ENCODE results near the gene TMEM87A.

TMEM87A gene

DNA sequence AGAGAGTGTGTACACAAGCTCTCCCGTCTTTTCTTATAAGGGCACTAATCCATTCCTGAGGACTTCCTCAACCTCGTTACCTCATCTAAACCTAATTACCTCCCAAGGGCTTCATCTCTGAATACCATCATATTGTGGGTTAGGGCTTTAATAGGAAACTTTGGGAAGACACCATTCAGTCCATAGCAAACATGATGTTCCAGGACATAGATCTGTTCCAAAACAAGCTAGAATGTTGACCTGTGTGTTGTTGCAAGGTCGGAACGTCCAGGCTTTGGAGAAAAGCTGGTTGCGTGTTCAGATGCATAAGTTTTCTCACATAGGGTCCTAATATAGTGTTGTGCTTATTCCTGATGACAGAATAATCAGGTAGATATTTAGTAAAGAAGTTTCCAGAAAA is 9.7 kb upstream of the TMEM87A start:
- Histone ChIP-seq H3K27ac (ENCODE audit: extremely low read depth, low read depth, low read length) (no peak overlapping the region), H3K9me3 (ENCODE audit: control insufficient read depth, insufficient read depth, low read depth, low read length) (no peaks in the 10 kb centered on the region), H3K36me3 (ENCODE audit: control insufficient read depth in 2 of 2, insufficient read depth in 1 of 2, low read length in 2 of 2) (peaks cover 0 to 35% of the 10 kb centered on the region in 2 experiments; a peak in 1 of 3 replicates), H3K4me1 (ENCODE audit: control insufficient read depth, insufficient read depth, low read length) (no peaks in the 10 kb centered on the region), H3K4me3 (ENCODE audit: low read depth, low read length) (no peak overlapping the region)
- CTCF ChIA-PET: no interaction called here
- no peak for TF ChIP-seq ZBTB20 (tag by site-specific recombination; IDR thresholded peaks at IDR 0.05)
- no peak for TF ChIP-seq ZBTB21 (tag by site-specific recombination; IDR thresholded peaks at IDR 0.05)
- POLR2A ChIA-PET: no interaction called here

DNA sequence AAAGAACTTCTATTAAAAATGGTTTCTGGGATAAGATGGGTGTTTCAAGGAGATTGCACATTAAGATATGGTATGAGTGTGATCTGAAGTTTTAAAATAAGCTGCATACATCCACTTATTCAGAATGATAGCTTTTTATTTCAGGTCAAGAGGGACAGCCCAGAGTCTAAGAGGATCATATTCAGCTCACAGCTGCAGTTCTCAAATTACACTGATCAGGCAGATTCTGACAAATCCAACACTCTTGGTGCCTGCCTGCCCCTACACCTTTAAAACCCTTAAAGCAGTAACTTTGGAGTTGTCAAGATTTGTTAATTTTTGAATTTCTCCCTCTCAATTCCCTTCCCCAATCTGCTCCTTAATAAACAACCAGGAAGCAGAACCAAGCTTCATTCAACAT is 9.1 kb upstream of the TMEM87A start:
- Histone ChIP-seq H3K27ac (ENCODE audit: extremely low read depth, low read depth, low read length) (no peak overlapping the region), H3K36me3 (ENCODE audit: control insufficient read depth in 2 of 2, insufficient read depth in 1 of 2, low read length in 2 of 2) (peaks cover 0 to 35% of the 10 kb centered on the region in 2 experiments; a peak in 1 of 3 replicates), H3K9me3 (ENCODE audit: control insufficient read depth, insufficient read depth, low read depth, low read length) (no peaks in the 10 kb centered on the region), H3K4me3 (ENCODE audit: low read depth, low read length) (no peak overlapping the region), H3K4me1 (ENCODE audit: control insufficient read depth, insufficient read depth, low read length) (no peaks in the 10 kb centered on the region)
- TF ChIP-seq MZF1 (tag by site-specific recombination; IDR thresholded peaks at IDR 0.05; ENCODE audit: borderline replicate concordance): no peak
- TF ChIP-seq, protein P1, sequence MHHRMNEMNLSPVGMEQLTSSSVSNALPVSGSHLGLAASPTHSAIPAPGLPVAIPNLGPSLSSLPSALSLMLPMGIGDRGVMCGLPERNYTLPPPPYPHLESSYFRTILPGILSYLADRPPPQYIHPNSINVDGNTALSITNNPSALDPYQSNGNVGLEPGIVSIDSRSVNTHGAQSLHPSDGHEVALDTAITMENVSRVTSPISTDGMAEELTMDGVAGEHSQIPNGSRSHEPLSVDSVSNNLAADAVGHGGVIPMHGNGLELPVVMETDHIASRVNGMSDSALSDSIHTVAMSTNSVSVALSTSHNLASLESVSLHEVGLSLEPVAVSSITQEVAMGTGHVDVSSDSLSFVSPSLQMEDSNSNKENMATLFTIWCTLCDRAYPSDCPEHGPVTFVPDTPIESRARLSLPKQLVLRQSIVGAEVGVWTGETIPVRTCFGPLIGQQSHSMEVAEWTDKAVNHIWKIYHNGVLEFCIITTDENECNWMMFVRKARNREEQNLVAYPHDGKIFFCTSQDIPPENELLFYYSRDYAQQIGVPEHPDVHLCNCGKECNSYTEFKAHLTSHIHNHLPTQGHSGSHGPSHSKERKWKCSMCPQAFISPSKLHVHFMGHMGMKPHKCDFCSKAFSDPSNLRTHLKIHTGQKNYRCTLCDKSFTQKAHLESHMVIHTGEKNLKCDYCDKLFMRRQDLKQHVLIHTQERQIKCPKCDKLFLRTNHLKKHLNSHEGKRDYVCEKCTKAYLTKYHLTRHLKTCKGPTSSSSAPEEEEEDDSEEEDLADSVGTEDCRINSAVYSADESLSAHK (tag by site-specific recombination; IDR thresholded peaks at IDR 0.05): no peak
- no peak for TF ChIP-seq ZNF140 (tag by site-specific recombination; IDR thresholded peaks at IDR 0.05)
- TF ChIP-seq ZNF311 (tag by site-specific recombination; IDR thresholded peaks at IDR 0.05; ENCODE audit: borderline replicate concordance): no peak
- TF ChIP-seq, protein P2, sequence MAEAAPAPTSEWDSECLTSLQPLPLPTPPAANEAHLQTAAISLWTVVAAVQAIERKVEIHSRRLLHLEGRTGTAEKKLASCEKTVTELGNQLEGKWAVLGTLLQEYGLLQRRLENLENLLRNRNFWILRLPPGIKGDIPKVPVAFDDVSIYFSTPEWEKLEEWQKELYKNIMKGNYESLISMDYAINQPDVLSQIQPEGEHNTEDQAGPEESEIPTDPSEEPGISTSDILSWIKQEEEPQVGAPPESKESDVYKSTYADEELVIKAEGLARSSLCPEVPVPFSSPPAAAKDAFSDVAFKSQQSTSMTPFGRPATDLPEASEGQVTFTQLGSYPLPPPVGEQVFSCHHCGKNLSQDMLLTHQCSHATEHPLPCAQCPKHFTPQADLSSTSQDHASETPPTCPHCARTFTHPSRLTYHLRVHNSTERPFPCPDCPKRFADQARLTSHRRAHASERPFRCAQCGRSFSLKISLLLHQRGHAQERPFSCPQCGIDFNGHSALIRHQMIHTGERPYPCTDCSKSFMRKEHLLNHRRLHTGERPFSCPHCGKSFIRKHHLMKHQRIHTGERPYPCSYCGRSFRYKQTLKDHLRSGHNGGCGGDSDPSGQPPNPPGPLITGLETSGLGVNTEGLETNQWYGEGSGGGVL (tag by site-specific recombination; IDR thresholded peaks at IDR 0.05): no peak
- TF ChIP-seq, protein P3, sequence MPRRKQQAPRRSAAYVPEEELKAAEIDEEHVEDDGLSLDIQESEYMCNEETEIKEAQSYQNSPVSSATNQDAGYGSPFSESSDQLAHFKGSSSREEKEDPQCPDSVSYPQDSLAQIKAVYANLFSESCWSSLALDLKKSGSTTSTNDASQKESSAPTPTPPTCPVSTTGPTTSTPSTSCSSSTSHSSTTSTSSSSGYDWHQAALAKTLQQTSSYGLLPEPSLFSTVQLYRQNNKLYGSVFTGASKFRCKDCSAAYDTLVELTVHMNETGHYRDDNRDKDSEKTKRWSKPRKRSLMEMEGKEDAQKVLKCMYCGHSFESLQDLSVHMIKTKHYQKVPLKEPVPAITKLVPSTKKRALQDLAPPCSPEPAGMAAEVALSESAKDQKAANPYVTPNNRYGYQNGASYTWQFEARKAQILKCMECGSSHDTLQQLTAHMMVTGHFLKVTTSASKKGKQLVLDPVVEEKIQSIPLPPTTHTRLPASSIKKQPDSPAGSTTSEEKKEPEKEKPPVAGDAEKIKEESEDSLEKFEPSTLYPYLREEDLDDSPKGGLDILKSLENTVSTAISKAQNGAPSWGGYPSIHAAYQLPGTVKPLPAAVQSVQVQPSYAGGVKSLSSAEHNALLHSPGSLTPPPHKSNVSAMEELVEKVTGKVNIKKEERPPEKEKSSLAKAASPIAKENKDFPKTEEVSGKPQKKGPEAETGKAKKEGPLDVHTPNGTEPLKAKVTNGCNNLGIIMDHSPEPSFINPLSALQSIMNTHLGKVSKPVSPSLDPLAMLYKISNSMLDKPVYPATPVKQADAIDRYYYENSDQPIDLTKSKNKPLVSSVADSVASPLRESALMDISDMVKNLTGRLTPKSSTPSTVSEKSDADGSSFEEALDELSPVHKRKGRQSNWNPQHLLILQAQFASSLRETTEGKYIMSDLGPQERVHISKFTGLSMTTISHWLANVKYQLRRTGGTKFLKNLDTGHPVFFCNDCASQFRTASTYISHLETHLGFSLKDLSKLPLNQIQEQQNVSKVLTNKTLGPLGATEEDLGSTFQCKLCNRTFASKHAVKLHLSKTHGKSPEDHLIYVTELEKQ (tag by site-specific recombination; IDR thresholded peaks at IDR 0.05; ENCODE audit: borderline replicate concordance): no peak
- TF ChIP-seq ZNF660 (tag by site-specific recombination; IDR thresholded peaks at IDR 0.05): no peak
- no peak for TF ChIP-seq ZNF19 (tag by site-specific recombination; IDR thresholded peaks at IDR 0.05; ENCODE audit: low read depth)
- no peak for TF ChIP-seq ZNF561 (tag by site-specific recombination; IDR thresholded peaks at IDR 0.05; ENCODE audit: borderline replicate concordance)
- no peak for TF ChIP-seq SCRT1 (tag by site-specific recombination; IDR thresholded peaks at IDR 0.05; ENCODE audit: borderline replicate concordance)
- TF ChIP-seq, protein P4, sequence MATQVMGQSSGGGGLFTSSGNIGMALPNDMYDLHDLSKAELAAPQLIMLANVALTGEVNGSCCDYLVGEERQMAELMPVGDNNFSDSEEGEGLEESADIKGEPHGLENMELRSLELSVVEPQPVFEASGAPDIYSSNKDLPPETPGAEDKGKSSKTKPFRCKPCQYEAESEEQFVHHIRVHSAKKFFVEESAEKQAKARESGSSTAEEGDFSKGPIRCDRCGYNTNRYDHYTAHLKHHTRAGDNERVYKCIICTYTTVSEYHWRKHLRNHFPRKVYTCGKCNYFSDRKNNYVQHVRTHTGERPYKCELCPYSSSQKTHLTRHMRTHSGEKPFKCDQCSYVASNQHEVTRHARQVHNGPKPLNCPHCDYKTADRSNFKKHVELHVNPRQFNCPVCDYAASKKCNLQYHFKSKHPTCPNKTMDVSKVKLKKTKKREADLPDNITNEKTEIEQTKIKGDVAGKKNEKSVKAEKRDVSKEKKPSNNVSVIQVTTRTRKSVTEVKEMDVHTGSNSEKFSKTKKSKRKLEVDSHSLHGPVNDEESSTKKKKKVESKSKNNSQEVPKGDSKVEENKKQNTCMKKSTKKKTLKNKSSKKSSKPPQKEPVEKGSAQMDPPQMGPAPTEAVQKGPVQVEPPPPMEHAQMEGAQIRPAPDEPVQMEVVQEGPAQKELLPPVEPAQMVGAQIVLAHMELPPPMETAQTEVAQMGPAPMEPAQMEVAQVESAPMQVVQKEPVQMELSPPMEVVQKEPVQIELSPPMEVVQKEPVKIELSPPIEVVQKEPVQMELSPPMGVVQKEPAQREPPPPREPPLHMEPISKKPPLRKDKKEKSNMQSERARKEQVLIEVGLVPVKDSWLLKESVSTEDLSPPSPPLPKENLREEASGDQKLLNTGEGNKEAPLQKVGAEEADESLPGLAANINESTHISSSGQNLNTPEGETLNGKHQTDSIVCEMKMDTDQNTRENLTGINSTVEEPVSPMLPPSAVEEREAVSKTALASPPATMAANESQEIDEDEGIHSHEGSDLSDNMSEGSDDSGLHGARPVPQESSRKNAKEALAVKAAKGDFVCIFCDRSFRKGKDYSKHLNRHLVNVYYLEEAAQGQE (tag by site-specific recombination; IDR thresholded peaks at IDR 0.05): no peak
- ChIA-PET POLR2A (no interaction called here), CTCF (no interaction called here)

Data from HEK293 (cell line).